Mesenchymal stem cell (in vitro differentiated cells and primary cell): ENCODE measurements around the gene NRXN3.

Experiments used
- DNase-seq: peaks from one replicate; pipeline ENCODE4 v3.0.0-alpha.2; 2013
- H2AFZ ChIP-seq: one replicate; pipeline ENCODE4 v1.6.1; 2013; ENCODE audit warnings: low read depth, mild to moderate bottlenecking, control low read depth, inconsistent platforms, low read length, moderate library complexity
- H2AK5ac ChIP-seq: 2 replicates; pipeline ENCODE4 v1.6.1; 2013; ENCODE audit warnings: low read length, moderate library complexity, mild to moderate bottlenecking, inconsistent platforms; ENCODE audit not compliant: severe bottlenecking
- H2BK120ac ChIP-seq: one replicate; pipeline ENCODE4 v1.6.1; 2013; ENCODE audit warnings: low read depth, mild to moderate bottlenecking, inconsistent platforms, low read length, moderate library complexity
- H2BK12ac ChIP-seq, 2 experiments: one replicate each; pipeline ENCODE4 v1.6.1; 2013; ENCODE audit warnings: inconsistent platforms in 2 of 2, low read length in 2 of 2, mild to moderate bottlenecking in 2 of 2, moderate library complexity in 2 of 2, control low read depth in 1 of 2
- H2BK15ac ChIP-seq: one replicate; pipeline ENCODE4 v1.6.1; 2013; ENCODE audit warnings: mild to moderate bottlenecking, low read depth, inconsistent platforms; ENCODE audit not compliant: poor library complexity, severe bottlenecking
- H2BK5ac ChIP-seq: 2 replicates; pipeline ENCODE4 v1.6.1; 2013; ENCODE audit warnings: low read depth, mild to moderate bottlenecking, low read length, control low read depth, inconsistent platforms; ENCODE audit not compliant: poor library complexity, severe bottlenecking
- H3K14ac ChIP-seq, 2 experiments: one replicate each; pipeline ENCODE4 v1.6.1; 2013; ENCODE audit warnings: inconsistent platforms in 2 of 2, low read length in 2 of 2, control low read depth in 1 of 2, mild to moderate bottlenecking in 1 of 2, moderate library complexity in 1 of 2
- H3K18ac ChIP-seq, 2 experiments: one replicate each; pipeline ENCODE4 v1.6.1; 2013; ENCODE audit warnings: inconsistent platforms in 2 of 2, low read length in 2 of 2, control low read depth in 1 of 2, low read depth in 1 of 2, mild to moderate bottlenecking in 1 of 2
- H3K23ac ChIP-seq, 2 experiments: one replicate each; pipeline ENCODE4 v1.6.1; 2013; ENCODE audit warnings: inconsistent platforms in 2 of 2, low read length in 2 of 2, mild to moderate bottlenecking in 2 of 2, moderate library complexity in 2 of 2, control low read depth in 1 of 2
- H3K27ac ChIP-seq: 2 replicates; pipeline ENCODE4 v1.5.1; 2013; ENCODE audit warnings: mild to moderate bottlenecking, moderate library complexity, low read length, control low read depth, inconsistent platforms; ENCODE audit not compliant: poor library complexity, severe bottlenecking
- H3K27me3 ChIP-seq, 2 experiments: 2 replicates each; pipeline versions ENCODE4 v1.6.1 to v1.7.0; 2013; ENCODE audit warnings: low read length in 2 of 2, mild to moderate bottlenecking in 2 of 2, moderate library complexity in 2 of 2, control low read depth in 1 of 2, inconsistent platforms in 1 of 2; ENCODE audit not compliant: control insufficient read depth in 1 of 2, insufficient read depth in 1 of 2
- H3K36me3 ChIP-seq, 2 experiments: 2 replicates each; pipeline versions ENCODE4 v1.6.1 to v1.7.0; 2013; ENCODE audit warnings: low read length in 2 of 2, control low read depth in 1 of 2, inconsistent platforms in 1 of 2, low read depth in 1 of 2, mild to moderate bottlenecking in 1 of 2; ENCODE audit not compliant: insufficient read depth in 2 of 2, control insufficient read depth in 1 of 2
- H3K4ac ChIP-seq, 2 experiments: one replicate each; pipeline ENCODE4 v1.6.1; 2013; ENCODE audit warnings: inconsistent platforms in 2 of 2, low read length in 2 of 2, mild to moderate bottlenecking in 2 of 2, moderate library complexity in 2 of 2, control low read depth in 1 of 2, low read depth in 1 of 2
- H3K4me1 ChIP-seq: 2 replicates; pipeline ENCODE4 v1.6.1; 2013; ENCODE audit warnings: low read depth, low read length, control low read depth; ENCODE audit not compliant: control insufficient read depth, insufficient read depth
- H3K4me2 ChIP-seq: 2 replicates; pipeline ENCODE4 v1.6.1; 2013; ENCODE audit warnings: low read length, mild to moderate bottlenecking, inconsistent platforms; ENCODE audit not compliant: poor library complexity, severe bottlenecking
- H3K4me3 ChIP-seq, 2 experiments: 2 replicates each; pipeline versions ENCODE4 v1.5.1 to v1.7.0; 2013; ENCODE audit warnings: low read length in 2 of 2, mild to moderate bottlenecking in 2 of 2, control low read depth in 1 of 2, low read depth in 1 of 2; ENCODE audit not compliant: insufficient read depth in 1 of 2
- H3K79me1 ChIP-seq: replicated peaks from 2 replicates; pipeline ENCODE4 v1.6.1; 2013; ENCODE audit warnings: mild to moderate bottlenecking, control low read depth, low read length, inconsistent platforms; ENCODE audit not compliant: poor library complexity, severe bottlenecking
- H3K9ac ChIP-seq: 2 replicates; pipeline ENCODE4 v1.7.0; 2013; ENCODE audit warnings: mild to moderate bottlenecking, low read length, moderate library complexity
- H3K9me3 ChIP-seq: 2 replicates; pipeline ENCODE4 v1.7.0; 2013; ENCODE audit warnings: mild to moderate bottlenecking, low read length; ENCODE audit not compliant: control insufficient read depth
- H4K8ac ChIP-seq: one replicate; pipeline ENCODE4 v1.6.1; 2013; ENCODE audit warnings: inconsistent platforms, mild to moderate bottlenecking, low read length, moderate library complexity
- H4K91ac ChIP-seq: one replicate; pipeline ENCODE4 v1.6.1; 2013; ENCODE audit warnings: mild to moderate bottlenecking, low read length, inconsistent platforms
- WGBS: methylation state at CpG from one replicate; pipeline ENCODE4 v1.1.7; 2013; ENCODE audit warnings: mixed read lengths; 5-methylcytosine and 5-hydroxymethylcytosine counted together

The NRXN3 gene

GRCh38 chr14:78704965-78705364 is 534.8 kb downstream of the NRXN3 start:
- Histone ChIP-seq H2BK12ac (no peak overlapping the region), H2BK5ac (no peak overlapping the region)

GRCh38 chr14:78705989-78706388 is 535.8 kb downstream of the NRXN3 start:
- no peak for DNase-seq

More at GRCh38 chr14:78704965-78705364, 534.8 kb downstream of the NRXN3 start:
- H3K27ac ChIP-seq, result no peak overlapping the region
- H2BK15ac ChIP-seq, result no peak overlapping the region
- H3K14ac ChIP-seq, result no peak overlapping the region
- 70% methylated on average over 4 of the region's 4 CpGs for WGBS
- H2BK120ac ChIP-seq, result no peak overlapping the region
- H3K18ac ChIP-seq, result no peak overlapping the region
- no peak overlapping the region for H3K9ac ChIP-seq
- no peaks in the 10 kb centered on the region for H3K79me1 ChIP-seq
- no peak overlapping the region for H3K23ac ChIP-seq
- H4K8ac ChIP-seq, result no peak overlapping the region
- H3K27me3 ChIP-seq, result no peaks in the 10 kb centered on the region
- no peaks in the 10 kb centered on the region for H3K4me1 ChIP-seq
- no peak overlapping the region for H3K4ac ChIP-seq
- DNase-seq, result no peak
- H4K91ac ChIP-seq, result no peak overlapping the region
- H3K4me2 ChIP-seq, result no peak overlapping the region
- H2AK5ac ChIP-seq, result no peak overlapping the region
- no peaks in the 10 kb centered on the region for H3K9me3 ChIP-seq
- H3K36me3 ChIP-seq, result no peaks in the 10 kb centered on the region
- no peak overlapping the region for H3K4me3 ChIP-seq
- no peak overlapping the region for H2AFZ ChIP-seq

GRCh38 chr14:78709795-78710557 is 539.8 kb downstream of the NRXN3 start:
- H3K23ac ChIP-seq, result no peak overlapping the region
- H3K79me1 ChIP-seq, result no peaks in the 10 kb centered on the region
- no peak overlapping the region for H2BK5ac ChIP-seq
- H3K9me3 ChIP-seq, result no peaks in the 10 kb centered on the region
- no peaks in the 10 kb centered on the region for H3K27me3 ChIP-seq
- no peak overlapping the region for H4K91ac ChIP-seq
- no peak overlapping the region for H3K4ac ChIP-seq
- no peak overlapping the region for H2AFZ ChIP-seq
- no peak overlapping the region for H4K8ac ChIP-seq
- WGBS, result 94% methylated on average over 3 of the region's 5 CpGs
- no peak overlapping the region for H2BK120ac ChIP-seq
- H3K9ac ChIP-seq, result no peak overlapping the region
- H3K4me2 ChIP-seq, result no peak overlapping the region
- H2AK5ac ChIP-seq, result no peak overlapping the region
- no peak overlapping the region for H3K18ac ChIP-seq
- H3K4me3 ChIP-seq, result no peak overlapping the region
- no peaks in the 10 kb centered on the region for H3K4me1 ChIP-seq
- no peaks in the 10 kb centered on the region for H3K36me3 ChIP-seq
- no peak overlapping the region for H2BK12ac ChIP-seq
- H3K14ac ChIP-seq, result no peak overlapping the region
- DNase-seq, result no peak
- no peak overlapping the region for H3K27ac ChIP-seq
- H2BK15ac ChIP-seq, result no peak overlapping the region

More at GRCh38 chr14:78705989-78706388, 535.8 kb downstream of the NRXN3 start:
- Histone ChIP-seq H2BK120ac (no peak overlapping the region), H3K27me3 (no peaks in the 10 kb centered on the region), H4K91ac (no peak overlapping the region), H3K14ac (no peak overlapping the region), H3K4me3 (no peak overlapping the region), H2BK5ac (no peak overlapping the region), H3K36me3 (no peaks in the 10 kb centered on the region), H3K9ac (no peak overlapping the region), H3K27ac (no peak overlapping the region), H3K9me3 (no peaks in the 10 kb centered on the region), H3K79me1 (no peaks in the 10 kb centered on the region), H2AFZ (no peak overlapping the region), H2BK12ac (no peak overlapping the region), H3K4me1 (no peaks in the 10 kb centered on the region), H3K23ac (no peak overlapping the region), H3K18ac (no peak overlapping the region), H4K8ac (no peak overlapping the region), H3K4me2 (no peak overlapping the region), H3K4ac (no peak overlapping the region), H2BK15ac (no peak overlapping the region), H2AK5ac (no peak overlapping the region)

GRCh38 chr14:78710963-78711362 is 540.8 kb downstream of the NRXN3 start:
- Histone ChIP-seq H2BK12ac (no peak overlapping the region), H3K4me3 (no peak overlapping the region), H3K4me1 (no peaks in the 10 kb centered on the region), H2BK120ac (no peak overlapping the region), H2AFZ (no peak overlapping the region), H3K79me1 (no peaks in the 10 kb centered on the region), H3K4ac (no peak overlapping the region), H3K27me3 (no peaks in the 10 kb centered on the region), H3K9me3 (no peaks in the 10 kb centered on the region), H3K36me3 (no peaks in the 10 kb centered on the region), H3K18ac (no peak overlapping the region), H4K8ac (no peak overlapping the region), H2AK5ac (no peak overlapping the region), H3K23ac (no peak overlapping the region), H2BK5ac (no peak overlapping the region), H3K4me2 (no peak overlapping the region), H3K14ac (no peak overlapping the region), H4K91ac (no peak overlapping the region), H2BK15ac (no peak overlapping the region), H3K9ac (no peak overlapping the region), H3K27ac (no peak overlapping the region)
- WGBS, result 67% methylated on average over 4 of the region's 4 CpGs
- no peak for DNase-seq
